ENCODE data around the gene OXNAD1.

OXNAD1 gene

DNA sequence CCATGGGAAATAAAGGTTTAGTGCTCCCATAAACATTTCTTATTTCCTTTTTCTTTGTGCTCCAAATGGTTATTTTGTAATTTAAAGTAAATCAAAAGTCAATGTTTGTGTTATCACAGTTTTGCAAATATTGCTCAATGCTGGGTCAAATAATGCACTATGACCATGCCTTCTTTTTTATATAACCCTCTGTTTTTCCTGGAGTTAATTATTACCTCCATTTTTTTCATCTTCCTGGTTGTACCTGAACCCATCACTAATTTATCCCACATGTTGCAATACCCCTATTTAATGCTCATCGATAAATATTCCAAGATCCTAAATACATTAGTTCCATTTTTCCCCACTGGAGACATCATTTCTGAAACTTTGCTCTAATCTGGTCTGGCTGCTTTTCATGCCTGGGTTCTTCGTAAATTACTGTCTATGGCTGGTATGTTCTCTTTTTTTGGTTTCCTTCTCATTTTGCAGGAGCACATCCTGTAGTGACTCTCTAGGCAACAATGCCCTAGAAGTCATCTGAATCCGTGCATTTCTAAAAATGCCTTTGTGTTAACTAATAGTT lies 66.4 kb downstream of the OXNAD1 start:
- no peak overlapping the region for H3K4me3 ChIP-seq (ENCODE audit: low read length)
- DNase-seq (ENCODE audit: low read depth) = no peak
- TF ChIP-seq, protein P1, sequence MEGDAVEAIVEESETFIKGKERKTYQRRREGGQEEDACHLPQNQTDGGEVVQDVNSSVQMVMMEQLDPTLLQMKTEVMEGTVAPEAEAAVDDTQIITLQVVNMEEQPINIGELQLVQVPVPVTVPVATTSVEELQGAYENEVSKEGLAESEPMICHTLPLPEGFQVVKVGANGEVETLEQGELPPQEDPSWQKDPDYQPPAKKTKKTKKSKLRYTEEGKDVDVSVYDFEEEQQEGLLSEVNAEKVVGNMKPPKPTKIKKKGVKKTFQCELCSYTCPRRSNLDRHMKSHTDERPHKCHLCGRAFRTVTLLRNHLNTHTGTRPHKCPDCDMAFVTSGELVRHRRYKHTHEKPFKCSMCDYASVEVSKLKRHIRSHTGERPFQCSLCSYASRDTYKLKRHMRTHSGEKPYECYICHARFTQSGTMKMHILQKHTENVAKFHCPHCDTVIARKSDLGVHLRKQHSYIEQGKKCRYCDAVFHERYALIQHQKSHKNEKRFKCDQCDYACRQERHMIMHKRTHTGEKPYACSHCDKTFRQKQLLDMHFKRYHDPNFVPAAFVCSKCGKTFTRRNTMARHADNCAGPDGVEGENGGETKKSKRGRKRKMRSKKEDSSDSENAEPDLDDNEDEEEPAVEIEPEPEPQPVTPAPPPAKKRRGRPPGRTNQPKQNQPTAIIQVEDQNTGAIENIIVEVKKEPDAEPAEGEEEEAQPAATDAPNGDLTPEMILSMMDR (conservative IDR thresholded peaks at IDR 0.05; ENCODE audit: low read length) = no peak

GRCh38 chr3:16332904-16333426 lies 68.0 kb downstream of the OXNAD1 start:
- peak; percentile 95 for DNase-seq (ENCODE audit: low read depth)
- no peak overlapping the region for H3K4me3 ChIP-seq (ENCODE audit: low read length)
- TF ChIP-seq, protein P1 (conservative IDR thresholded peaks at IDR 0.05; ENCODE audit: low read length) = no peak

DNA sequence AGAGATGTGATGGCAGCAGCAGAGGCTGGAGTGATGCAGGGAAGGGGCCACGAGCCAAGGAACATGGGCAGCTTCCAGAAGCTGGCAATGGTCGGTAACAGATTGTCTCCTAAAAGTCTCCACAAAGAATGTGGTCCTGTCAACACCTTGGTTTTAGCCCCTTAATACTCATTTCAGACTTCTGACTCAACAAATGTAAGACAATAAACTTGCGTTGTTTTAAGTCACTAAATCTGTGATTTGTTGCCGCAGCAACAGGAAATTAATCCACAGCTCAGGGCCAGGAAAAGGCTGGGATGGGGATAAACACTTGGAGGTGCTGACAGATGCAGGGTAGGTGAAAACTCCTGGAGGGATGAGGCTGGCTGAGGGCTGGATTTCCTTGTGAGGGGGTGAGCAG lies 69.9 kb downstream of the OXNAD1 start:
- H3K4me3 ChIP-seq (ENCODE audit: low read length) = no peak overlapping the region
- TF ChIP-seq, protein P1 (conservative IDR thresholded peaks at IDR 0.05; ENCODE audit: low read length) = no peak
- DNase-seq (ENCODE audit: low read depth) = peak; percentile 98

DNA sequence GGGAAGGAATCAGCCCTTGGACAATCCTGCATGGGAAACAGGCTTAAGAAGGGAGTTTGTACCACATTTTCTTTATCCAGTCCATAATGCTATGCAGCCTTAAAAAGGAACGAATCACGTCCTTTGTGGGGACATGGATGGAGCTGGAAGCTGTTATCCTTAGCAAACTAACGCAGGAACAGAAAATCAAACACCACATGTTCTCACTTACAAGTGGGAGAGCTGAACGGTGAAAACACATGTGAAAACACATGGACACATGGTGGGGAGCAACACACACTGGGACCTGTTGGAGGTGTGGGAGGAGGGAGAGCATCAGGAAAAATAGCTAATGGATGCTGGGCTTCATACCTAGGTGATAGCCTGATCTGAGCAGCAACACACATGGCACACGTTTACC lies 70.3 kb downstream of the OXNAD1 start:
- DNase-seq (ENCODE audit: low read depth) = no peak
- TF ChIP-seq, protein P1 (conservative IDR thresholded peaks at IDR 0.05; ENCODE audit: low read length) = no peak
- no peak overlapping the region for H3K4me3 ChIP-seq (ENCODE audit: low read length)

DNA sequence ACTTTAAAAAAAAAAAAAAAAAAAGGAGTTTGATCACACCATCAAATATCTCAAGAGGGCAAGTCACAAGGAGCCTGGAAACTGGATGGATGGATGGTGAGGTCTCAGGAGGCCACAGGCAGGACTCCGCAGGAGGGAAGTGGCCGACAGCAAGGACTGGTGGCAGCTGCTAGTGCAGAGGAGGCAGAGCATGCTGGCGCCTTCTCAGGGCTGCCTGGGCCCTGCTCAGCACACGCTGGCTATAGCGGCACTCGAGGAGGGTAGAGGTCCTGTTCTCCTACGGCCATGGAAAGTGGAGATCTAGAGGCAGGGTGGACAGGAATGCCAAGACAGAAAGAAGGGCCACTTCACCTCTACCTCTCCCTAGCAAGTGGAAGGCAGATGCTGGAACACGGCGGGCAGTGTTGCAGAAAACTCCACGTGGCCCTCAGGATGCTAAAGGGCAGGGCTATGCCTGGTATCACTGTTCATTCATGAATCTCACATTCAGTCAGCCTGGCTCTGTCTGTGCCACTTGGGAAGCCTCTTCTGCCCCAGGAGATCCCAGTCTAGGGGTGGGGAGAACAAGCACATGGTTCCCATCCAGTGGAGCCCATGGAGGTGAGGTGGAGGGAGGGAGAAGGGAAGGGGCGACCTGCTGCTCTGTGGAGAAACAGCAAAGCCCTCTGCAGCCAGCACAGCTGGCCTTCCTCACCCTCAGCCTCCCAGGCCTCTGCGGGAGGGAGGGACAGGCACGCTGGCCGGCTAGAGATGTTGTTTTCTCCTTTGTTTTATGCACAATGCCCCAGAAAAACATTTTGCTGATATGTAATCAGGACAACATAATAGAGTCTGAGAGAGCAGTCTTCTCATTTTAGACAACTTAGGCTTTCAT lies 71.0 kb downstream of the OXNAD1 start:
- no peak for DNase-seq (ENCODE audit: low read depth)
- no peak overlapping the region for H3K4me3 ChIP-seq (ENCODE audit: low read length)
- TF ChIP-seq, protein P1 (conservative IDR thresholded peaks at IDR 0.05; ENCODE audit: low read length) = no peak

GRCh38 chr3:16336825-16337224 lies 71.8 kb downstream of the OXNAD1 start:
- TF ChIP-seq, protein P1 (conservative IDR thresholded peaks at IDR 0.05; ENCODE audit: low read length) = no peak
- no peak overlapping the region for H3K4me3 ChIP-seq (ENCODE audit: low read length)
- DNase-seq (ENCODE audit: low read depth) = no peak

All from AG10803 (cell line).